GM12865 (cell line): ENCODE data around the gene BCKDHA.

Experiments used
- DNase-seq: peaks from one replicate; pipeline ENCODE4 v3.0.0; 2010; ENCODE audit warnings: low read depth
- H3K4me3 ChIP-seq: 2 replicates; pipeline ENCODE4 v1.5.1; 2011; ENCODE audit warnings: mild to moderate bottlenecking, low read depth, low read length, control low read depth
- TF ChIP-seq, protein P1 (sequence below): IDR thresholded peaks from 2 replicates; pipeline ENCODE4 v1.5.1; 2011; ENCODE audit warnings: low read length, control low read depth, low read depth, inconsistent platforms; ENCODE audit not compliant: insufficient read depth; ENCODE audit errors: missing control alignments

Gene BCKDHA

DNA sequence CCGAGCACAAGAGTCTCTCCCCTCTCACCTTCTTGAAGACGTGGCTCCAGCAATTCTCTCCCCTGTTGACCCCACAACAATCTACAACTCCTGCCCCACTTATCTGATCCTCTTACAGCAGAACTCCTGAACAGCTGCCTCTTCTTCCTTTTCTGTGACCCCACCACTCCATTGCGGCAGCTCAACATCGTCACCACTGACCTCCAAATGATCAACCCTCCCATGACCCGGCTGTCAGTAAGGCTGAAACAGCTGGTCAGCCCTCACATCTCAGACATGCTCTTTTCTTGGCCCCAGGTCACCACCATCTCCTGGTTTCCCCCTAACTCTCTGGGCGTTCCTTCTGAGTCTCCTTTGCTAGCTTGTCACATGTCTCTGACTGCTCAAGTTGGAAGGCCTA is 2.3 kb upstream of the BCKDHA start:
- H3K4me3 ChIP-seq = peak overlapping the region; percentile 96
- peak; percentile 29 for DNase-seq
- TF ChIP-seq, protein P1, sequence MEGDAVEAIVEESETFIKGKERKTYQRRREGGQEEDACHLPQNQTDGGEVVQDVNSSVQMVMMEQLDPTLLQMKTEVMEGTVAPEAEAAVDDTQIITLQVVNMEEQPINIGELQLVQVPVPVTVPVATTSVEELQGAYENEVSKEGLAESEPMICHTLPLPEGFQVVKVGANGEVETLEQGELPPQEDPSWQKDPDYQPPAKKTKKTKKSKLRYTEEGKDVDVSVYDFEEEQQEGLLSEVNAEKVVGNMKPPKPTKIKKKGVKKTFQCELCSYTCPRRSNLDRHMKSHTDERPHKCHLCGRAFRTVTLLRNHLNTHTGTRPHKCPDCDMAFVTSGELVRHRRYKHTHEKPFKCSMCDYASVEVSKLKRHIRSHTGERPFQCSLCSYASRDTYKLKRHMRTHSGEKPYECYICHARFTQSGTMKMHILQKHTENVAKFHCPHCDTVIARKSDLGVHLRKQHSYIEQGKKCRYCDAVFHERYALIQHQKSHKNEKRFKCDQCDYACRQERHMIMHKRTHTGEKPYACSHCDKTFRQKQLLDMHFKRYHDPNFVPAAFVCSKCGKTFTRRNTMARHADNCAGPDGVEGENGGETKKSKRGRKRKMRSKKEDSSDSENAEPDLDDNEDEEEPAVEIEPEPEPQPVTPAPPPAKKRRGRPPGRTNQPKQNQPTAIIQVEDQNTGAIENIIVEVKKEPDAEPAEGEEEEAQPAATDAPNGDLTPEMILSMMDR = no peak

DNA sequence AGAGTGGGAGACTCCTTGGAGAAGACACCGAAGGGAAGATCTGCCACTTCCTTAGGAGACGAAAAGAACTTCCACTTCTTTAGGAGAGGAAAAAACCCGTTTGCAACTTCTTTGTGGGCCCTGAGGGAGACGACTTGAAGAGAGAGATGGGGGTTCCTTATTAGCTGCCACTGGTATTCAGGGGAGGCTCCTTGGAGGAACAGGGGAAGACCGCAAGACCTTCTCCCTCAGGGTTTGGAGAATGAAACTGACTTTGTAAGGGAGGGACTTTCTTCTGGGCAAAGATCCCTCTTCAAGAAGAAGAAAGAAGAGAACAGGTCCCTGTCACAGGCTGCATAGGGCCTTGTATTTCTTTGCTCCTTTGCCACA is 416 bp downstream of the BCKDHA start:
- TF ChIP-seq, protein P1 = no peak
- peak overlapping the region; percentile 89 for H3K4me3 ChIP-seq
- DNase-seq = peak; percentile 17

DNA sequence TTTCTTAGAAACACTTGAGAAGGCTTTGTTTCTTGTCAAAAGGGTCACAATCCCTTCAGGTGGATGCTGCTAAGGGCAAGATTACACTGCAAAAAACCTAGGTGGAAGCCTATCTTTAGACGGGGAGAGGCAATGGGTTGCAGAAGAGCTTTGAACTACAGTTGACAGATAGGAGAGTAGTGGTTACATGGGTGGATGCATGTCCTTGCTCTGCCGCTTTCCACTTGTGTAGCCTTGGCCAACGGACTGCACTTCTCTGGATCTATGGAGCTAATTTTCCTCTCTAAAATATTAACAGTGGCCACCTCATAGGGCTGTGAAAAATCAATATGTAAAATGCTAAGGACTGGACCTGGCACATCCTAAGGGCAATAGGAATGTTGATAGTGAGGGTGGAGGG is 980 bp downstream of the BCKDHA start:
- TF ChIP-seq, protein P1 = no peak
- H3K4me3 ChIP-seq = peak overlapping the region; percentile 89
- peak; percentile 22 for DNase-seq

DNA sequence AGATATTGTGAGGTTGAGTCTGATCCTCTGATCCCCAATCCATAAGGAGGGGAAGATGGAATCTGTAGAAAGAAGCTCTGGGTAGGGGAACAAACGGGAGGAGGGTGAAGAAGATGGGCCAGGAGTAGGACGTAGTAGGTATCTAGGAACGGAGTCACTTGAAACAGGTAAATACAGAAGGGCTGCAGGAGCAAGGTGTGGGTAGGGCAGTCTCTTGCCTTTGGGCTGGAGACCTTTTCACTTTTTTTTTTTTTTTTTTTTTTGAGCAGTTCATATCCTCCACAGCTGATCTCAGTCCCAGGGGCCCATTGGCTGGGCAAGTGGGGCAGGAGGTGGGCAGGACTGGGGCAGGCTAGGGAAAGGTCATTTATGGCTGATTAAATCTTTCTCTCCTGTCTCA is 1.5 kb downstream of the BCKDHA start:
- H3K4me3 ChIP-seq = peak overlapping the region; percentile 89
- TF ChIP-seq, protein P1 = no peak
- DNase-seq = no peak

DNA sequence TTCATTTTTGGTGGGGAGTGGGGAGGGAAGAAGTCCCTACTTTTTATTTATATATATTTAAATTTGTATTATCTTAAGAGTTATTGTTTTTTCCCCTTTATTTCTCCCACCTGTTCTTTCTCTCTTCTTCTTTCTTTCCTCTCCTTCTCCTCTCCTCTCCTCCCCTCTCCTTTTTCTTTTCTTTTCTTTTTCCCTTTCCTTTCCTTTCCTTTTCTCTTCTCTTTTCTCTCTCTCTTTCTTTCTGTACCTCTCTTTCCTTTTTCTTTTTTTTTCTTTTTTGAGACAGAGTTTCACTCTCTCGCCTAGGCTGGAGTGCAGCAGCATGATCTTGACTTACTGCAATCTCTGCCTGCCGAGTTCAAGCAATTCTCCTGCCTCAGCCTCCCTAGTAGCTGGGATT is 1.9 kb downstream of the BCKDHA start:
- TF ChIP-seq, protein P1 = no peak
- DNase-seq = no peak
- no peak overlapping the region for H3K4me3 ChIP-seq

DNA sequence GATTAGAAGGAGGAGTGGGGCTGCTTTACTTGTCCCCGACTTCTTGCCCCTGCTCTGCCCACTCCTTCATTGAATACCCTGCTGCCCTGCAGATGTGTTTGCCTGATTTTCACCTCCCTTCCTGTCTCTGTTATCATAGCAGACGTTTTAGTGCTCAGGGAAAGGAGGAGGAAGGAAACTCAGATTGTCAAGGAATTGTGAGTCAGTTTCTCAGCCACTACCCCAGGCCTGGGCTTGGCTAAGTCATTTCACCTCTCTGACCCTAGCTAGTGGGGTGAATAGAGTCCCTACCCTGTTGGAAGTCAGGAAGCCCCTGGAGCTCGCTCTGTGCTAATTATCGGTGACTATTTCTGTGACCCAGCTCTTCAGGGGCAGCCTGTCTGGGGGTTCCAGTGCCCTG is 3.9 kb downstream of the BCKDHA start:
- H3K4me3 ChIP-seq = no peak overlapping the region
- TF ChIP-seq, protein P1 = no peak
- DNase-seq = no peak

DNA sequence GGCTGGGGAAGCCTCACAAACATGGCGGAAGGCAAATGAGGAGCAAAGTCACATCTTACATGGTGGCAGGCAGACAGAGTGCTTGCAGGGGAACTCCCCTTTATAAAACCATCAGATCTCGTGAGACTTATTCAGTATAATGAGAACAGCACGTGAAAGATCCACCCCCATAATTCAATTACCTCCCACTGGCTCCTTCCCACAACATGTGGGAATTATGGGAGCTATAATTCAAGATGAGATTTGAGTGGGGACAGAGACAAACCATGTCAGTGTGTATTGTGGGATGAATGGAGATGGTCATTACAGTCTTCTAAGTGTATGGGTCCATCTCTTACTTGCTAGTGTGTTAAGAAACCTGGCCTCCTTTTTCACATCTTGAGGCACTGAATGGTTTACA is 4.4 kb downstream of the BCKDHA start:
- DNase-seq = no peak
- H3K4me3 ChIP-seq = no peak overlapping the region
- TF ChIP-seq, protein P1 = no peak
